Caki2 (cell line): ENCODE data around the gene UBE3C. TPM values are rescaled to one million over a fixed set of nuclear protein-coding genes. Genes with fewer than 3 reads are reported as not detected.
"Not testable (repeated sequence)": the region's sequence is repeated elsewhere in the genome, so short reads cannot be mapped to it uniquely, and the experiment has no call there.

Experiments used
- DNase-seq: peaks from one replicate; pipeline ENCODE4 v3.0.0-alpha.2; 2015; ENCODE audit warnings: low read depth
- in situ Hi-C: cut with HindIII; loops from 2 replicates; pipeline ENCODE4 v1.10.0; 2016; ENCODE audit warnings: low sequenced_read_pairs, low pct_unique_long_range_greater_than_20kb, mixed read lengths
- total RNA-seq: library from RNA; depleted of rRNA; stranded (reverse); fragments of >200 nt; shearing (Covaris generic); gene quantifications from 2 replicates; pipeline ENCODE4 v1.2.3, GENCODE V29; 2014; ENCODE audit warnings: low replicate concordance; rRNA removed

The UBE3C gene
- total RNA-seq, result 40.6 and 46.1 TPM in 2 replicates

GRCh38 chr7:157138424-157139110 is at the start of gene UBE3C:
Gene UBE3C, plus strand, starts transcription at chr7:157138926. Its CDS starts 347 bp downstream, at chr7:157139273.
- DNase-seq, result peak; percentile 90
- in situ Hi-C loops, result no loop called here

DNA sequence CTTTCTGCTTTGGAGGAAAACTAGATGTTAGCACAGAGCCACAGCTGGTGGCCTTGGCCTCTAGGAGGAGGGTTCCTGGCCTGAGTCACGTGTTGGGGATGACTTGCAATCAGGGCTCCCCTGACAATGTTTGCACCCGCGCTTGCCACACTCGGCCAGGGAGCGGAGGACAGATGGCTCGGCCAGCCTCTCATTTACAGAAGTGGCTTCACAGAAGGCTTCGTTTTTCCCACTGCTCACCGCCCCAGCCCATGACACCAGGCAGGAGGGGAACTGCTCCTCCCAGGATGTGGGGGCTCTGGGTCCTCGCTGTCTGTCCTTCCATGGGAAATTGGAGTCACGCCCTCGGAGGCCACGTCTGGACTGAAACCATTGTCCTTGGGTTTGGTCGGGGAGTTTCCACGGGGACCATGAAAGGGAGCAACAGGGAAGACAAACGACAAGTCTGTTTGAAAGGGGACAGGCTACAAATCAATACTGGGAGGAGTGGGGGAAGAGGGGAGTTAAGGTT is 49.6 kb upstream of the UBE3C start:
- no peak for DNase-seq
- in situ Hi-C loops, result no loop called here

- in situ Hi-C loops, result no loop called here
- no peak for DNase-seq
Measured at GRCh38 chr7:157090485-157091165, 48.1 kb upstream of the UBE3C start.

GRCh38 chr7:157096286-157097055 is 42.3 kb upstream of the UBE3C start:
- in situ Hi-C loops, result no loop called here

DNA sequence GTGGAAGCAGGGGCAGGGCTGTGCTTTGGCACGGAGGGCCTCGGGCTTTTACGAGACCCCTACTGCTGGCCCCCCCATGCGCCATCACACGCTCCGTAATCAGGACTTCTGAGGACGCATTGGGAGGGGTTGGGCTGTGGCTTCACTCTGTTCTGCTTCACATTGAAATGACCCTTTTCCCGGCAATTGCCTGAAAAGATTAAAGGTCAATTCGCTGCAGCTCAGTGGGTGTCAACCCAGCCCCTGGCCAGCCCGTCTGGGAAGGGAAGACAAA is 41.7 kb upstream of the UBE3C start:
- in situ Hi-C loops, result no loop called here
- no peak for DNase-seq

More at GRCh38 chr7:157096286-157097055, 42.3 kb upstream of the UBE3C start:
- DNase-seq, result no peak

GRCh38 chr7:157097569-157097968 is 41.2 kb upstream of the UBE3C start:
- DNase-seq, result no peak
- in situ Hi-C loops, result no loop called here

- in situ Hi-C loops, result not testable (repeated sequence)
Measured at GRCh38 chr7:157100005-157100404, 38.7 kb upstream of the UBE3C start.

DNA sequence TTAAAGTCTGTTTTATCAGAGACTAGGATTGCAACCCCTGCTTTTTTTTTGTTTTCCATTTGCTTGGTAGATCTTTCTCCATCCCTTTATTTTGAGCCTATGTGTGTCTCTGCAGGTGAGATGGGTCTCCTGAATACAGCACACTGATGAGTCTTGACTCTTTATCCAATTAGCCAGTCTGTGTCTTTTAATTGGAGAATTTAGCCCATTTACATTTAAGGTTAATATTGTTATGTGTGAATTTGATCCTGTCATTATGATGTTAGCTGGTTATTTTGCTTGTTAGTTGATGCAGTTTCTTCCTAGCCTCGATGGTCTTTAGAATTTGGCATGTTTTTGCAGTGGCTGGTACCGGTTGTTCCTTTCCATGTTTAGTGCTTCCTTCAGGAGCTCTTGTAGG is 35.1 kb upstream of the UBE3C start:
- in situ Hi-C loops, DNase-seq: not testable (repeated sequence)

More at GRCh38 chr7:157100005-157100404, 38.7 kb upstream of the UBE3C start:
- DNase-seq, result not testable (repeated sequence)

DNA sequence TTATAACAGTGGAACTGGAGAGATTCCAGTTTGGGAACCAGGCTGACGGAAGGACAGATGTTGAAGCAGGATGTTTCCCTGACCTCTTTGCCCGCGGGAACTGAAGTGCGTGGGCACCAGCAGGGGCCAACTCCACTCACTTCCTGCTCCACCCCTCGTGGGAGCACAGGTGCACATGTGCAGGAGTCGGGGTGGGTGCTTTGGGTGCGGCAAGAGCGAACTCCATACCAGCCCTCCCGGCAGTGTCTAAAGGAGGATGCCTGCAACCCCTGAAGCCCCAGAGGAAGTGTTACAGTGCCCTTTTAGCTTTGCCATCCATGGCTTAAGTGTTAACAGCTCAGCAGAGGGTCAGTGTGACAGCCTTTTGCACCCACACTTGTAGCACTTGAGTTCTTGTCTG is 27.4 kb upstream of the UBE3C start:
- DNase-seq, result no peak
- in situ Hi-C loops, result no loop called here

- in situ Hi-C loops, result no loop called here
- DNase-seq, result no peak
Measured at GRCh38 chr7:157112706-157113105, 26.0 kb upstream of the UBE3C start.

- DNase-seq, result no peak
- in situ Hi-C loops, result no loop called here
Measured at GRCh38 chr7:157113607-157114006, 25.1 kb upstream of the UBE3C start.

GRCh38 chr7:157116762-157117161 is 22.0 kb upstream of the UBE3C start:
- in situ Hi-C loops, result no loop called here
- no peak for DNase-seq

GRCh38 chr7:157117796-157118195 is 20.9 kb upstream of the UBE3C start:
- DNase-seq, result no peak
- in situ Hi-C loops, result no loop called here

DNA sequence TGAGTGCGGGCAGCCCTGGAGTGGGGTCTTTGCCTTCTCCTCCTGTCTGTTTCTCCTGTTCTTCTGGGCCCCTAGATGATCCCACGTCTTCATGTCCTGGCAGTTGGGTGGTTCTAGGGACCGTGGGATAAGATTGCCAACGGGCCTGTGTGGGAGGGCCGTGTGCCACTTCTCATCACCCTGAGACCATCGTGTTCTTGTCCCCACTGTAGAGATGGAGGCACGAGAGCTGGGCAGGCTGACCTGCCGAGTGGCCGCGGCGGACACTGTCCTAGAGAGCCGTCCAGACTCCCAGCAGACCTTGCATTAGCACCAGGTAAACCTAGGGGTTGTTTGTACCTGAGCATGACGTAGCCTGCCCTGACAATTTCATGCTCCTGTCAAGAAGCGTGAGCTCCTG is 18.5 kb upstream of the UBE3C start:
- in situ Hi-C loops, result no loop called here
- DNase-seq, result no peak

DNA sequence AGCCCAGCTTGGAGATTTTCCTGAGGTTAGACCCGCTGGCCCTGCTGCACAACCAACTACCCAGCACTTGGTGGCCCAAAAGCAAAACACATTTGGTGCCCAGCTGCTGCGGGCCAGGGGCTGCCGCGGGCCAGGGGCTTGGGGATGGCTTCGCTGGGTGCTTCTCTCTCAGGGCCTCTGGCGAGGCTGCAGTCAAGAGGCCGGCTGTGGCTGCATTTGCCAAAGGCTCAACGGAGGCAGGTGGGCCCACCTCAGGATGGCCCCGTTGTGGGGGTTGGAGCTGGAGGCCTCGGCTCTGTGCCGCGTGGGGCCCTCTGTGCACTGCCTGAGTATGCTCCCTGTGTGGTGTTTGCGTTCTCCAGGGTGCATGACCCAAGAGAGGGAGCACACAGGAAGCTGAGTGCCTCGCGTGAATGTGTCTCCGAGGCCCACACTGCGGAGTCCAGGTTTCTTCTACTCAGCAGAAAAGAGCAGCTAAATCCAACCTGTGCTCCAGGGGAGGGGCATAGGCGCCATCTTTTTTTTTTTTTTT is 17.5 kb upstream of the UBE3C start:
- DNase-seq, result no peak
- in situ Hi-C loops, result no loop called here

DNA sequence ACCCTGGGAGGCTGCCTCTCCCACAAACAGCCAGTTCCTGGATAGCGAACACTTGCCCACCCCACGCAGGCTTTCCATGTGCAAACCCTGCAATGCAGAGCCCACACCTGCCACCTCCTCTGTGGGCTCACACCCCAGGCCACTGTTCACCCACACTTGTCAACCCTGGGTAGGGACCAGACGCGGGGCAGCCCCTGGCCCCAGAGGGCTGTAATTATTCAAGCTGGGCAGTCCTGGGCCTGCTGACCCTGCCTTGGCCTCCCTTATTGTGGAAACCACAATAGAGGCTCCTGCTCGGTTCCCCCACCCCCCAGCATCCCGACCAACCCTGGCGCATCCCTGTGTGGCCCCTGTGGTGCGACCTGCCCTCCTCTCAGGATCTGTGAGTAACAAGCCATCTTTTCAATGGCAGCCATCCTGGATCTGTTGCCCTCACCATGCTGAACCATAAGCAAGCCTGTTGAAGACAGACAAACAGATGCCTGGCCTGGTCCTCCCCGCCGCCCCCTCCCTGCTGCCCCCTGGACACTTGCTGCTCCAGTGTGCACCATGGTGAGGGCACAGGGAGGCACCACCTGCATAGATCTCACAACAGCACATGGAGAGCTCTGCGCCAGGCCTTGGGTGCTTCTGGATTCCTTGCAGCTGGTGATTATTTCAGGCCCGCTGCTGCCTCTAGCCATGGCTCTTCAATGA is 15.8 kb upstream of the UBE3C start:
- in situ Hi-C loops, result no loop called here
- no peak for DNase-seq

DNA sequence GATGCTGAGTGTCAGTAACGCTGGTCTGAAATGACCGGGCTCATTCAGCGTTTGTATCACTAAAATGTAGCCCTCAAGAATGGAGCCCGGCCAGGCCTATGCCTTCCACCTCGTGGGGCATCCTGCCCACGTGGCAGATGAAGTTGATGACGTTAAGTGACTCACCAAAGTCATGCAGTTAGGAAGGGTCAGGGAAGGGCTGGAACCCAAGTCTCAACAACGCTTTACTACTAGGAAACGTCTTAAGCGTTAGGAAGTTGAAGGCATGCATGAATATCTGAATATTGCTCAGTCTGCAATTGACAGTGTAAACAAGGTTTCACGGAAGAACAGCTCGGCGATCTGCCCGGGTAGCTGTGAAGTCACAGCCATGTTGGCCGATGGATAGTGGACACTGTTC is 14.0 kb upstream of the UBE3C start:
- in situ Hi-C loops, result no loop called here
- no peak for DNase-seq
